CD1c-positive myeloid dendritic cell (primary cell): ENCODE results near the gene BTG2.

Experiments
- DNase-seq: peaks from one replicate; pipeline ENCODE4 v3.0.0-alpha.2; 2016; ENCODE audit errors: extremely low spot score

BTG2 gene

GRCh38 chr1:203342192-203342940, 37.0 kb downstream of the BTG2 start:
- DNase-seq: peak; percentile 42

DNA sequence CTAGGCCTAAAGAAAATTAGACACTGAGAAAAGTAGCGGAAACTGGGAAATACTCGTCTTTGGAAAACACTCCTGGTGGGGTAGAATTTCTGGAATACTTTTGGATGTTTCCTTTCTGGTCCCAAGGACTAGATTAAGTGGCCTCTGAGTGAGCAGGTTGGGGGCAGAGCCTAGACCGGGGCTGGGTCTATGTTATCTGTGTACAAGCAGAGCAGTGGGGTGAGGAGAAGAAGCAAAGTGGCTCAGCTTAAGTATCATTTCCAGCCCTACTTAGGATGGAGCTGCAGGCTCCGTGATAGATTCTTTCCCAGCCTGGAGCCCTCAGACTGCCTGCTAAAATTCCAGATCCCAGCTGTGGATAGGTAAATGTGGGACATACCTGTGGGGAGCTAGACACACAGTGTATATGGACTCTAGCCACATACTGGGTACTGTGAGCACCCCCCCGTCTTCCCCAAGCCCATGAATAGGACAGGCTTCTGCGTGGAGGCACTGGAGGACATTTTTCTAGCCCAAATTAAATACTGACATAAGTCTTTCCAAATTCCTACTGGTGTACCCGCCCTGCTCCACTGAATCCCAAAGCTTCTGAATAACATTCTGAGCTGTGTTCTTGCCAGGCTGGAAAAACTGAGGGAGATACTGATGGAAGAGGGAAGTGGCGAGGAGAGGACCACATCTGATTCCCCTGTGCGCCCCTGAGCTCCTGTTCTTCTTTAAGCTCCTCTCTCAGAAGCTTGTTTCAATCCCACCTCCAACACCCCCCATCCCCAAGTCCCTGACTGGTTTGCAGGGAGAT, 38.8 kb downstream of the BTG2 start:
- DNase-seq: no peak

- no peak for DNase-seq
These were observed 40.9 kb downstream of the BTG2 start for GRCh38 chr1:203346060-203346768.

- no peak for DNase-seq
These were observed 41.4 kb downstream of the BTG2 start for GRCh38 chr1:203346769-203347102.

- DNase-seq: no peak
These were observed 43.8 kb downstream of the BTG2 start for GRCh38 chr1:203349166-203349565.

GRCh38 chr1:203349773-203350524, 44.6 kb downstream of the BTG2 start:
- no peak for DNase-seq

DNA sequence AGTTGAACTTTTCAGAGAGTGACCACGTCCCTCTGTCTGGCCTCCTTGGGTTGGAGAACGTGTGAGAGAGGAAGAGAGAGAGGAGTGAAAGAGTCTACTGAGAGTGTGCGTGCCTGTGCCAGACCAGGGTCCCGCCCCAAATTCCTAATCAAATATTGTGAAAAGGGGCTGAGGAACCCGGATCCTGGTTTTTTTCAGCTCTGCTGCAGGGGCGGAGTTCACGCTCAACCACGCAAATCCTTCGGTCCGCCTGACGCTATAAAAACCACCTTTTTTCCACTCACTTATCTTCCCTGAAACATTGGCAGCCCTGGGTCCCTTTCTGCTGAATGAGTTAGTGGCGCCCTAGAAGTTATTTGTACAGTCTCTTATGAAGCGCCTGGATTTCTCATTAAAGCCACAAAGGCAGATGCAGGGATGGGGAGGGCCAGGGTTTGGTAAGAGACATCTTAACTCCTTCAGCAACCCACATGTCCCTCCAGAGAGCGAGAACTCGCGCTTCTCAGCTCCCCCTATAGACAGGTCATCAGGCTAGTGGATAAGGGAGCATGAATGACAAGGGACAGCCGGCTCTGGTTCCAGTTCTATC, 45.8 kb downstream of the BTG2 start, which contains the start of gene FMOD:
TSS of gene FMOD (minus strand) at position 86 of the 589 bp plus-strand sequence. CDS start 2,852 bp downstream, outside the sequence.
- peak; percentile 4 for DNase-seq

DNA sequence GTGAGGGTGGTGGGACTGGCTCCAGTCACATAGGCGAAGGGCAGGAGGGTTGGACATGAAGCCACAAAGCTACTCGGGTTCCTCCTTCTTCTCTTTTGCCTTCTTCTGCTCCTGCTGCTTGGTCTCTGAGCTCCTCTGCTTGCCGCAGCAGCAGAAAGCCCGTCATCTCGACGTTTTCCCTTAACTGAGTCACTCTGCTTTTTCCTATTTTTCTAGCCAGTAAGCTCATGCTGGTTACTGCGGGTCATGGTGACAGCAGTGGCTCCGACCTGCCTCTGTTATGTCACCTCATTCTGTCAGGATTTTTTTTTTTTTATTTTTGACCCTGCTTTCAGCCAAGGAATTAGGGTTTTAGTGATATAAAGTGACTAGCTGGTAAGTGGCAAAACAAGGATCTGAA, 48.2 kb downstream of the BTG2 start:
- DNase-seq: no peak

- no peak for DNase-seq
These were observed 48.9 kb downstream of the BTG2 start for GRCh38 chr1:203354246-203354645.

- no peak for DNase-seq
These were observed 53.8 kb downstream of the BTG2 start for GRCh38 chr1:203359010-203359571.
